ENCODE data around the gene OR5B2. TPM values are rescaled to one million over a fixed set of nuclear protein-coding genes. Genes with fewer than 3 reads are reported as not detected.
"Not testable (repeated sequence)": the region's sequence is repeated elsewhere in the genome, so short reads cannot be mapped to it uniquely, and the experiment has no call there.

Gene OR5B2
- polyA plus RNA-seq, result not detected

- Mint-ChIP-seq H3K4me1 (peaks cover 0 to under 1% (median 0%) of the 10 kb centered on the region in 3 donors), H3K4me3 (no peak within 1 kb of the TSS), H3K27ac (no peak within 1 kb of the TSS), H3K27me3 (peaks cover 6% of the 10 kb centered on the region), H3K36me3 (no peaks in the 10 kb centered on the region), H3K9me3 (peaks cover 2 to 21% (median 14%) of the 10 kb centered on the region in 3 donors)
Observed at GRCh38 chr11:58428021-58428420, at the start of gene OR5B2. Gene OR5B2 (minus strand): TSS chr11:58428121. CDS start chr11:58423261, 4,860 bp downstream.

- Mint-ChIP-seq H3K36me3 (peaks cover 10% of the 10 kb centered on the region), H3K27me3 (peaks cover 5% of the 10 kb centered on the region), H3K4me1 (no peaks in the 10 kb centered on the region), H3K4me3 (no peak overlapping the region), H3K9me3 (peaks cover 11 to 29% (median 19%) of the 10 kb centered on the region in 3 donors), H3K27ac (no peak overlapping the region)
Observed at GRCh38 chr11:58471892-58472291, 44.0 kb upstream of the OR5B2 start.

GRCh38 chr11:58466293-58466692, 38.4 kb upstream of the OR5B2 start:
- H3K9me3 Mint-ChIP-seq, result peaks cover 3 to 5% (median 4%) of the 10 kb centered on the region in 3 donors

GRCh38 chr11:58465690-58466089, 37.8 kb upstream of the OR5B2 start:
- H3K27me3 Mint-ChIP-seq, result no peaks in the 10 kb centered on the region
- H3K27ac Mint-ChIP-seq, result no peak overlapping the region
- peaks cover 2% of the 10 kb centered on the region for H3K36me3 Mint-ChIP-seq
- peaks cover 3 to 5% (median 4%) of the 10 kb centered on the region in 3 donors for H3K9me3 Mint-ChIP-seq
- H3K4me3 Mint-ChIP-seq, result no peak overlapping the region
- no peaks in the 10 kb centered on the region for H3K4me1 Mint-ChIP-seq

More at GRCh38 chr11:58466293-58466692, 38.4 kb upstream of the OR5B2 start:
- Mint-ChIP-seq H3K36me3 (peaks cover 2% of the 10 kb centered on the region), H3K4me1 (no peaks in the 10 kb centered on the region), H3K27ac (no peak overlapping the region), H3K27me3 (no peaks in the 10 kb centered on the region), H3K4me3 (no peak overlapping the region)

- peaks cover 4% of the 10 kb centered on the region for H3K27me3 Mint-ChIP-seq
- peaks cover 2 to 17% (median 6%) of the 10 kb centered on the region in 3 donors for H3K9me3 Mint-ChIP-seq
- H3K4me3 Mint-ChIP-seq, result no peak overlapping the region
- H3K27ac Mint-ChIP-seq, result no peak overlapping the region
- H3K4me1 Mint-ChIP-seq, result no peaks in the 10 kb centered on the region
- H3K36me3 Mint-ChIP-seq, result peaks cover 4% of the 10 kb centered on the region
Observed at GRCh38 chr11:58451585-58451984, 23.7 kb upstream of the OR5B2 start.

- H3K4me3 Mint-ChIP-seq, result no peak overlapping the region
- no peaks in the 10 kb centered on the region for H3K4me1 Mint-ChIP-seq
- peaks cover 2% of the 10 kb centered on the region for H3K36me3 Mint-ChIP-seq
- H3K27ac Mint-ChIP-seq, result no peak overlapping the region
- H3K9me3 Mint-ChIP-seq, result peaks cover 2 to 21% (median 6%) of the 10 kb centered on the region in 3 donors
- peaks cover 7% of the 10 kb centered on the region for H3K27me3 Mint-ChIP-seq
Observed at GRCh38 chr11:58446294-58446693, 18.4 kb upstream of the OR5B2 start.

GRCh38 chr11:58444300-58444699, 16.4 kb upstream of the OR5B2 start:
- H3K27me3 Mint-ChIP-seq, result peaks cover 7% of the 10 kb centered on the region
- H3K36me3 Mint-ChIP-seq, result peaks cover 2% of the 10 kb centered on the region
- H3K4me1 Mint-ChIP-seq, result no peaks in the 10 kb centered on the region
- no peak overlapping the region for H3K27ac Mint-ChIP-seq
- peaks cover 2 to 21% (median 7%) of the 10 kb centered on the region in 3 donors for H3K9me3 Mint-ChIP-seq
- no peak overlapping the region for H3K4me3 Mint-ChIP-seq

GRCh38 chr11:58442136-58442535, 14.2 kb upstream of the OR5B2 start, which contains the start of gene OR5B12:
Gene OR5B12 (minus strand): TSS chr11:58442236. CDS start chr11:58440151, 2,085 bp downstream.
- no peaks in the 10 kb centered on the region for H3K36me3 Mint-ChIP-seq
- H3K4me3 Mint-ChIP-seq, result no peak within 1 kb of the TSS
- H3K4me1 Mint-ChIP-seq, result no peaks in the 10 kb centered on the region
- peaks cover 7% of the 10 kb centered on the region for H3K27me3 Mint-ChIP-seq
- no peak within 1 kb of the TSS for H3K27ac Mint-ChIP-seq
- H3K9me3 Mint-ChIP-seq, result peaks cover 0 to 8% (median 7%) of the 10 kb centered on the region in 3 donors

GRCh38 chr11:58438486-58438885, 10.6 kb upstream of the OR5B2 start:
- Mint-ChIP-seq H3K27ac (no peak overlapping the region), H3K4me1 (no peaks in the 10 kb centered on the region), H3K36me3 (no peaks in the 10 kb centered on the region), H3K4me3 (no peak overlapping the region), H3K9me3 (peaks cover 0 to 11% (median 0%) of the 10 kb centered on the region in 3 donors), H3K27me3 (peaks cover 6% of the 10 kb centered on the region)

- Mint-ChIP-seq H3K4me1 (peaks cover 0 to 1% (median 0%) of the 10 kb centered on the region in 3 donors), H3K9me3 (peaks cover 2 to 11% (median 5%) of the 10 kb centered on the region in 3 donors), H3K4me3 (no peak overlapping the region), H3K27ac (no peak overlapping the region), H3K27me3 (peaks cover 3% of the 10 kb centered on the region), H3K36me3 (no peaks in the 10 kb centered on the region)
Observed at GRCh38 chr11:58434217-58434616, 6.3 kb upstream of the OR5B2 start.

- H3K36me3 Mint-ChIP-seq, result no peaks in the 10 kb centered on the region
- H3K4me3 Mint-ChIP-seq, result no peak overlapping the region
- peaks cover under 1% of the 10 kb centered on the region for H3K27me3 Mint-ChIP-seq
- H3K27ac Mint-ChIP-seq, result no peak overlapping the region
- peaks cover 2 to 15% (median 10%) of the 10 kb centered on the region in 3 donors for H3K9me3 Mint-ChIP-seq
- peaks cover 0 to 1% (median 0%) of the 10 kb centered on the region in 3 donors for H3K4me1 Mint-ChIP-seq
Observed at GRCh38 chr11:58433638-58434203, 5.8 kb upstream of the OR5B2 start.

GRCh38 chr11:58429273-58429672, 1.4 kb upstream of the OR5B2 start:
- peaks cover 4% of the 10 kb centered on the region for H3K27me3 Mint-ChIP-seq
- H3K36me3 Mint-ChIP-seq, result no peaks in the 10 kb centered on the region
- H3K9me3 Mint-ChIP-seq, result peaks cover 2 to 21% (median 14%) of the 10 kb centered on the region in 3 donors
- peaks cover 0 to 1% (median 0%) of the 10 kb centered on the region in 3 donors for H3K4me1 Mint-ChIP-seq
- no peak overlapping the region for H3K4me3 Mint-ChIP-seq
- no peak overlapping the region for H3K27ac Mint-ChIP-seq

GRCh38 chr11:58406774-58407173, 21.1 kb downstream of the OR5B2 start, which contains the start of gene OR5B3:
Gene OR5B3 (minus strand): TSS chr11:58406874. CDS start chr11:58403409, 3,465 bp downstream.
- Mint-ChIP-seq H3K4me1 (no peaks in the 10 kb centered on the region), H3K9me3 (peaks cover 10 to 36% (median 15%) of the 10 kb centered on the region in 3 donors), H3K27ac (no peak within 1 kb of the TSS), H3K36me3 (peaks cover 3% of the 10 kb centered on the region), H3K27me3 (no peaks in the 10 kb centered on the region), H3K4me3 (no peak within 1 kb of the TSS)

GRCh38 chr11:58399622-58400021, 28.3 kb downstream of the OR5B2 start:
- H3K9me3 Mint-ChIP-seq, H3K4me1 Mint-ChIP-seq, H3K4me3 Mint-ChIP-seq, H3K27ac Mint-ChIP-seq, H3K27me3 Mint-ChIP-seq, H3K36me3 Mint-ChIP-seq: not testable (repeated sequence)

GRCh38 chr11:58395581-58395980, 32.3 kb downstream of the OR5B2 start:
- Mint-ChIP-seq H3K27ac (no peak overlapping the region), H3K27me3 (peaks cover 3% of the 10 kb centered on the region), H3K4me3 (no peak overlapping the region), H3K9me3 (peaks cover 3 to 8% (median 4%) of the 10 kb centered on the region in 3 donors), H3K36me3 (no peaks in the 10 kb centered on the region), H3K4me1 (no peaks in the 10 kb centered on the region)

GRCh38 chr11:58394195-58394594, 33.7 kb downstream of the OR5B2 start:
- Mint-ChIP-seq H3K4me1 (no peaks in the 10 kb centered on the region), H3K27ac (no peak overlapping the region), H3K36me3 (no peaks in the 10 kb centered on the region), H3K4me3 (no peak overlapping the region), H3K9me3 (peaks cover 3 to 8% (median 4%) of the 10 kb centered on the region in 3 donors), H3K27me3 (peaks cover 3% of the 10 kb centered on the region)

All from IgD-negative memory B cell (primary cell).